NT2/D1 (cell line): ENCODE measurements around the gene ACVRL1.

Source experiments
- SUZ12 ChIP-seq: IDR thresholded peaks from 2 replicates; pipeline ENCODE4 v1.6.1; 2011; ENCODE audit not compliant: insufficient read length, insufficient read depth; ENCODE audit errors: extremely low read depth
- YY1 ChIP-seq: IDR thresholded peaks from 2 replicates; pipeline ENCODE4 v1.6.1; 2011; ENCODE audit not compliant: insufficient read length, insufficient read depth
- ZNF274 ChIP-seq: IDR thresholded peaks from 2 replicates; pipeline ENCODE4 v1.6.1; 2011; ENCODE audit warnings: mild to moderate bottlenecking, low read depth, low read length

DNA sequence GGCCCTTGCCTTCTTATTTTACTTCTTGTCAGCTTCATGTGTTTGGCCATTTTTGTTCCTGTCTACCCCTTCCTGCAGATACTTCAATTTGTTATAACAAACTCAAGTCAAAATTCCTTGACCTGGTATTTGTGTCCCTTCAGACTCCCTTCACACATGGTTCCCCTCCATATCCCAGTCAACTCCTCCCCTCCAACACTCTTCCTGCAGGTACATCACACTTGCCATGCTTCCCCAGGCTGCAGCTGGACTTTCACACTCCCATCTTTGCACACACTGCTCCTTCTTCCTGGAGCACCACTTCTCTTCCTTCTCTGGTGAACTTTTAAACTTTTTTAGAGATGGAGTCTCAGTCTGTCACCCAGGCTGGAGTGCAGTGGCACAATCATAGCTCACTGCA is 39.9 kb upstream of the ACVRL1 start:
- TF ChIP-seq SUZ12 (no peak), ZNF274 (no peak), YY1 (no peak)
